Heart left ventricle (tissue), 13 donors: ENCODE measurements around the gene CPNE5.

Experiments
- POLR2A ChIP-seq, 2 donors: fragments of 450-650 bp; IDR thresholded peaks; one replicate each; pipeline ENCODE4 v1.6.1; 2017; ENCODE audit warnings: antibody characterized with exemption in 2 of 2, mild to moderate bottlenecking in 2 of 2, moderate library complexity in 2 of 2
- TF ChIP-seq, protein P1 (sequence below), 12 donors: fragments of 200-600 bp; sonication (generic) in 4 of 12; IDR thresholded peaks; one replicate each; pipeline versions ENCODE4 v1.5.0 to v1.8.0; 2018 to 2022; ENCODE audit warnings: antibody characterized with exemption in 12 of 12, mild to moderate bottlenecking in 5 of 12
- donor health status: ischemic (EF 13 %, LVEDD 7.1; RV severe dilation, severe dysfunction).
- donor health status: DM: no; HTN: yes; CAD: no.
- donor health status: DM: no; HTN: no; CAD: no.
- donor health status: ischemic (EF 25% LVEDD 6.9; RV normal size, moderate dysfunction).
- donor health status: ischemic (EF 25% LVEDD 5.7; RV mildly dilated, moderate dysfunction).
- donor health status: ischemic (EF 35%, LVEDD 5.7; RV mildly dilated, moderate dysfunction).
- donor health status: nonischemic (EF 11% LVEDD 7.7; RV severe dilation, severe dysfunction).
- donor health status: DM: yes; HTN: yes; CAD: no.
- donor health status: PGD.
- donor health status: ischemic (EF 29% LVEDD 5.4; RV normal size, mild dysfunction).
- donor health status: nonischemic (EF 23%, LVEDD 6.1; RV moderate dilation, normal function).

GRCh38 chr6:36701401-36701991 is 137.7 kb downstream of the CPNE5 start:
- TF ChIP-seq POLR2A (IDR thresholded peaks at IDR 0.05): no peak
- TF ChIP-seq, protein P1, sequence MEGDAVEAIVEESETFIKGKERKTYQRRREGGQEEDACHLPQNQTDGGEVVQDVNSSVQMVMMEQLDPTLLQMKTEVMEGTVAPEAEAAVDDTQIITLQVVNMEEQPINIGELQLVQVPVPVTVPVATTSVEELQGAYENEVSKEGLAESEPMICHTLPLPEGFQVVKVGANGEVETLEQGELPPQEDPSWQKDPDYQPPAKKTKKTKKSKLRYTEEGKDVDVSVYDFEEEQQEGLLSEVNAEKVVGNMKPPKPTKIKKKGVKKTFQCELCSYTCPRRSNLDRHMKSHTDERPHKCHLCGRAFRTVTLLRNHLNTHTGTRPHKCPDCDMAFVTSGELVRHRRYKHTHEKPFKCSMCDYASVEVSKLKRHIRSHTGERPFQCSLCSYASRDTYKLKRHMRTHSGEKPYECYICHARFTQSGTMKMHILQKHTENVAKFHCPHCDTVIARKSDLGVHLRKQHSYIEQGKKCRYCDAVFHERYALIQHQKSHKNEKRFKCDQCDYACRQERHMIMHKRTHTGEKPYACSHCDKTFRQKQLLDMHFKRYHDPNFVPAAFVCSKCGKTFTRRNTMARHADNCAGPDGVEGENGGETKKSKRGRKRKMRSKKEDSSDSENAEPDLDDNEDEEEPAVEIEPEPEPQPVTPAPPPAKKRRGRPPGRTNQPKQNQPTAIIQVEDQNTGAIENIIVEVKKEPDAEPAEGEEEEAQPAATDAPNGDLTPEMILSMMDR (IDR thresholded peaks at IDR 0.05): peak in 1 of 12 donors; percentile 7
